Kidney (tissue), 14 donors: ENCODE data around the gene SSC5D. TPM values are rescaled to one million over a fixed set of nuclear protein-coding genes. Genes with fewer than 3 reads are reported as not detected.

Experiments used
- DNase-seq, 5 donors: peaks; one replicate each; pipeline ENCODE4 v3.0.0-alpha.2; 2013 to 2020
- FAIRE-seq: peaks from 2 replicates; lab custom pipeline; 2012; peaks lifted over from hg19 to GRCh38; lab: Jason Lieb, UNC
- H3K27ac ChIP-seq, 2 donors: one replicate each; pipeline ENCODE4 v1.7.0; 2013; ENCODE audit warnings: low read depth in 2 of 2, low read length in 2 of 2, inconsistent platforms in 1 of 2
- H3K27me3 ChIP-seq: one replicate; pipeline ENCODE4 v1.7.1; 2013; ENCODE audit warnings: low read length, inconsistent platforms; ENCODE audit not compliant: control insufficient read depth, insufficient read depth
- H3K36me3 ChIP-seq, 3 donors: one replicate each; pipeline versions ENCODE4 v1.7.0 to v1.7.1; 2013; ENCODE audit warnings: low read length in 3 of 3, control low read depth in 1 of 3, inconsistent platforms in 1 of 3; ENCODE audit not compliant: insufficient read depth in 3 of 3, control insufficient read depth in 2 of 3
- H3K4me1 ChIP-seq, 3 donors: one replicate each; pipeline versions ENCODE4 v1.7.0 to v1.7.1; 2013; ENCODE audit warnings: low read length in 3 of 3, inconsistent platforms in 1 of 3, low read depth in 1 of 3; ENCODE audit not compliant: control insufficient read depth in 2 of 3, insufficient read depth in 2 of 3
- H3K4me3 ChIP-seq, 3 donors: one replicate each; pipeline versions ENCODE4 v1.7.0 to v1.8.1; 2013; ENCODE audit warnings: low read length in 3 of 3, control low read depth in 1 of 3, inconsistent platforms in 1 of 3
- H3K9ac ChIP-seq, 3 donors: one replicate each; pipeline versions ENCODE4 v1.7.0 to v1.7.1; 2013; ENCODE audit warnings: low read length in 3 of 3, control low read depth in 1 of 3, inconsistent platforms in 1 of 3
- H3K9me3 ChIP-seq, 3 donors: one replicate each; pipeline versions ENCODE4 v1.7.0 to v1.7.1; 2013; ENCODE audit warnings: low read length in 3 of 3, control low read depth in 1 of 3, inconsistent platforms in 1 of 3; ENCODE audit not compliant: control insufficient read depth in 2 of 3, insufficient read depth in 1 of 3
- intact Hi-C: fragments of 100-400 bp; cut with DNase I; formaldehyde crosslinking; loops from one replicate; pipeline ENCODE4 v1.11.1; 2022
- polyA plus RNA-seq: library from polyadenylated mRNA; stranded (reverse); fragments of 350-450 nt; fragmentation: Illumina TruSeq; extraction: RNeasy Lipid Tissue Mini Kit (QIAGEN cat#74804); gene quantifications from one replicate; pipeline ENCODE4 v1.2.3, GENCODE V29; 2014; ENCODE audit warnings: low read depth, low replicate concordance; ENCODE audit not compliant: insufficient read depth
- total RNA-seq: library from RNA; stranded (reverse); fragmentation: NEBNext Ultra II Directional; extraction: Animal tissue kit (Norgen Biotek cat#: 25700); gene quantifications from one replicate; pipeline ENCODE4 v1.2.1, GENCODE V29; 2021
- TF ChIP-seq, protein P1 (sequence below): IDR thresholded peaks from 3 replicates; pipeline ENCODE4 v1.5.1; 2012; ENCODE audit warnings: mild to moderate bottlenecking, moderate library complexity, borderline replicate concordance; ENCODE audit not compliant: insufficient read depth; ENCODE audit errors: extremely low read depth
- donor health status: control.
- donor health status: control.
- donor health status: control.
- donor health status: control.
- donor health status: control.
- donor health status: DM: yes; HTN: yes; CAD: no.
- donor health status: Normal renal cell carcinoma (clear cell type).

The SSC5D gene
- total and polyA plus RNA-seq, 2 donors from 2014 or later = 2.2 to 9.4 TPM

- Histone ChIP-seq H3K36me3 (peaks cover 0 to 4% (median 0%) of the 10 kb centered on the region in 3 donors), H3K4me1 (peaks cover 0 to 8% (median 3%) of the 10 kb centered on the region in 3 donors), H3K27me3 (no peaks in the 10 kb centered on the region), H3K4me3 (no peak overlapping the region), H3K9me3 (peaks cover 0 to 6% (median 0%) of the 10 kb centered on the region in 3 donors), H3K27ac (no peak overlapping the region), H3K9ac (no peak overlapping the region)
- TF ChIP-seq, protein P1, sequence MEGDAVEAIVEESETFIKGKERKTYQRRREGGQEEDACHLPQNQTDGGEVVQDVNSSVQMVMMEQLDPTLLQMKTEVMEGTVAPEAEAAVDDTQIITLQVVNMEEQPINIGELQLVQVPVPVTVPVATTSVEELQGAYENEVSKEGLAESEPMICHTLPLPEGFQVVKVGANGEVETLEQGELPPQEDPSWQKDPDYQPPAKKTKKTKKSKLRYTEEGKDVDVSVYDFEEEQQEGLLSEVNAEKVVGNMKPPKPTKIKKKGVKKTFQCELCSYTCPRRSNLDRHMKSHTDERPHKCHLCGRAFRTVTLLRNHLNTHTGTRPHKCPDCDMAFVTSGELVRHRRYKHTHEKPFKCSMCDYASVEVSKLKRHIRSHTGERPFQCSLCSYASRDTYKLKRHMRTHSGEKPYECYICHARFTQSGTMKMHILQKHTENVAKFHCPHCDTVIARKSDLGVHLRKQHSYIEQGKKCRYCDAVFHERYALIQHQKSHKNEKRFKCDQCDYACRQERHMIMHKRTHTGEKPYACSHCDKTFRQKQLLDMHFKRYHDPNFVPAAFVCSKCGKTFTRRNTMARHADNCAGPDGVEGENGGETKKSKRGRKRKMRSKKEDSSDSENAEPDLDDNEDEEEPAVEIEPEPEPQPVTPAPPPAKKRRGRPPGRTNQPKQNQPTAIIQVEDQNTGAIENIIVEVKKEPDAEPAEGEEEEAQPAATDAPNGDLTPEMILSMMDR = no peak
- FAIRE-seq (no peak), DNase-seq (peak in 4 of 5 donors; percentile 50 to 66 (median 60))
- intact Hi-C loops = no loop called here
These were observed 37.3 kb downstream of the SSC5D start for GRCh38 chr19:55525289-55526101.

DNA sequence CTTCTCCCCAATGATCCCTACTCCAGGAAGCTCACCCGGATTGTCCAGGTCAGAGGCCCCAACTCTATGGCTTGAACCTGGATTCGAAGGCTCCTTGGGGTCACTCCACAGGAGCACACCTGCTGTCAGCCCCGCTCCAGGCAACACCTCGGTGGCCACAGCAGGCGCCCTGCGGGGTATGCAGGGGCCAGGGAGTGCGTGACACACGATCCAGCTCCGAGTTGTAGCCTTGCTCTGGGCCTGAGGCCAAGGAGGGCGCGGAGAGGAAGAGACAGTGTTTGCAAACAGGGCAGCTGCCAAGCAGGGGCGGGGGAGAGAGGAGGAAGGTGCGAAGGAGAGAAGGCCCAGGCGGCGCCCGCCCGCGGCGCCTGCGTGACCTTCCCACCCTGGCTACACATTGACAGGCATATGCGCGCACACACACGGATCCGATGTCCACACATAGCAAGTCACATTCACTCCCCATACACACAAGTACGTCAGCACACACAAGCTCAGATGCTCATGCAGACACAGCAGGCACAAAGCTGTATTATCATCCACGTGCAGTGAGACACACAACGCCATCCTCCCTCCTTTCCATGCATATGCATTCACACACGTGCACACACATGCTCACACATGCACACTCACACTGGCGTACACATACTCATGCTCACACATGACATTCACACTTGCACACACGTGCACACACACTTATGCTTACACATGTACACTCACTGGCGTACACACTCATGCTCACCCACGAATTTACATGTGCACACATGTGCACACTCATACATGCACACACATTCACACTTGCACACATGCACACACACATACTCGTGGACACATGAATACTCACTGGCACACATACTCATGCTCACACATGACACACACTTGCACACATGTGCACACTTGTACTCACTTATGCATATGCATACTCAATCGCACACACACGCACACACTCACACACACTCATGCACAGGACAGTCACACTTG lies 38.3 kb downstream of the SSC5D start:
- DNase-seq (peak; percentile 82 to 86 (median 85)), FAIRE-seq (no peak)
- no peak overlapping the region for H3K9ac ChIP-seq
- intact Hi-C loops = no loop called here
- H3K27ac ChIP-seq = no peak overlapping the region
- TF ChIP-seq, protein P1 = no peak
- H3K9me3 ChIP-seq = peaks cover 0 to 6% (median 0%) of the 10 kb centered on the region in 3 donors
- no peaks in the 10 kb centered on the region for H3K27me3 ChIP-seq
- peak overlapping the region in 1 of 3 donors; percentile 17 for H3K4me3 ChIP-seq
- H3K4me1 ChIP-seq = peaks cover 0 to 8% (median 3%) of the 10 kb centered on the region in 3 donors
- H3K36me3 ChIP-seq = peaks cover 0 to 4% (median 0%) of the 10 kb centered on the region in 3 donors

DNA sequence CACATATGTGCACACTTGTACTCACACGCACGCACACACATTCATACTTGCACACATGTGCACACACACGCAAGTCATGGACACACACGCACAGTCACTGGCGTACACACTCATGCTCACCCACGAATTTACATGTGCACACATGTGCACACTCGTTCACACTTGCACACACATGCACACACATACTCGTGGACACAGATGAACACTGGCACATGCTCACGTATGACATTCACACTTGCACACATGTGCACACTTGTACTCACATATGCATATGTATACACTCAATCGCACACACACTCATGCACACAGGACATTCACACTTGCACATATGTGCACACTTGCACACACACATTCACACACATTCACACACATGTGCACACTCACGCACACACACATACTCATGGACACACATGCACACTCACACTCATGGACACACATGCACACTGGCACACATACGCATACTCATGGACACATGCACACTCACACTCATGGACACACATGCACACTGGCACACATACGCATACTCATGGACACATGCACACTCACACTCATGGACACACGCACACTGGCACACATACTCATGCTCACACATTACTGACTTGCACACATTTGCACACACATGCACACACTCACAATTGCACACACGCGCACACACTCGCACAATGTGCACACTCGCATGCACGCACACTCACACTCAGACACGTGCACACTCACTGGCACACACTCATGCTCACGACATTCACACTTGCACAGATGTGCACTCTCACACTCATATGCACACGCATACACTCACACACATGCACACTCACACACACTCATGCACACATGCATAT lies 39.2 kb downstream of the SSC5D start:
- H3K36me3 ChIP-seq = peaks cover 0 to 4% (median 0%) of the 10 kb centered on the region in 3 donors

More for the DNA sequence above, 39.2 kb downstream of the SSC5D start:
- H3K27ac ChIP-seq = no peak overlapping the region
- no peak overlapping the region for H3K4me3 ChIP-seq
- TF ChIP-seq, protein P1 = no peak
- no peak for FAIRE-seq
- no peak overlapping the region for H3K9ac ChIP-seq
- intact Hi-C loops = no loop called here
- peaks cover 0 to 8% (median 3%) of the 10 kb centered on the region in 3 donors for H3K4me1 ChIP-seq
- no peak for DNase-seq
- H3K27me3 ChIP-seq = no peaks in the 10 kb centered on the region
- H3K9me3 ChIP-seq = peaks cover 0 to 6% (median 0%) of the 10 kb centered on the region in 3 donors
